Measurements from ENCODE around the gene LIPF. TPM values are rescaled to one million over a fixed set of nuclear protein-coding genes. Genes with fewer than 3 reads are reported as not detected.

LIPF gene
- total and polyA plus RNA-seq, 2 of the 4 experiments (the other 2 are of a cell fraction): not detected

- Histone ChIP-seq H3K27ac (ENCODE audit: insufficient read depth, low read length) (no peak overlapping the region), H4K20me1 (ENCODE audit: insufficient read depth, low read length) (no peaks in the 10 kb centered on the region), H3K9me1 (ENCODE audit: insufficient read depth, low read length) (no peaks in the 10 kb centered on the region), H2BK120ac (ENCODE audit: low read depth, low read length) (peak overlapping the region; percentile 45; the same call in 1 of the 2 replicates), H4K8ac (ENCODE audit: low read depth in 2 of 2, low read length in 2 of 2) (0 out of 4 replicates have a peak overlapping the region, but pooled peaks of 1 of the 2 experiments have one; percentile 12), H3K4me2 (ENCODE audit: low read depth, low read length) (no peak overlapping the region), H3K4me3 (ENCODE audit: insufficient read depth, low read depth, low read length) (no peak overlapping the region), H2BK20ac (ENCODE audit: low read depth, low read length) (peak overlapping the region; percentile 53; the same call in 1 of the 2 replicates), H3K56ac (ENCODE audit: extremely low read depth, insufficient read depth, low read length) (no peak overlapping the region), H3K4ac (ENCODE audit: low read depth, low read length) (peak overlapping the region; percentile 12; the same call in 1 of the 2 replicates), H4K5ac (ENCODE audit: low read depth, low read length) (peak overlapping the region; percentile 16; the same call in 1 of the 2 replicates), H2AFZ (replicated peaks; ENCODE audit: low read length, poor library complexity) (peak overlapping the region; percentile 7), H4K91ac (ENCODE audit: insufficient read depth, low read depth, low read length) (no peak overlapping the region), H2BK15ac (ENCODE audit: low read depth, low read length) (no peak overlapping the region), H3K14ac (replicated peaks; ENCODE audit: low read depth, low read length) (peak overlapping the region; percentile 34), H3K23ac (ENCODE audit: low read depth, low read length) (peak overlapping the region; percentile 9; the same call in 1 of the 2 replicates), H3K9me3 (ENCODE audit: control insufficient read depth, insufficient read depth, low read length) (no peaks in the 10 kb centered on the region), H2AK5ac (ENCODE audit: low read depth, low read length) (0 out of 2 replicates have a peak overlapping the region, but pooled peaks have one; percentile 27), H3K27me3 (ENCODE audit: control insufficient read depth, insufficient read depth, low read length) (no peaks in the 10 kb centered on the region), H3K9ac (ENCODE audit: low read depth, low read length) (no peak overlapping the region), H3K4me1 (ENCODE audit: control insufficient read depth, insufficient read depth, low read length) (peaks cover 5% of the 10 kb centered on the region), H2AK9ac (replicated peaks; ENCODE audit: low read depth, low read length, poor library complexity) (no peak overlapping the region), H3K36me3 (ENCODE audit: control insufficient read depth, insufficient read depth, low read length) (no peaks in the 10 kb centered on the region), H3K79me1 (ENCODE audit: low read depth in 1 of 2, low read length in 2 of 2) (no peaks in the 10 kb centered on the region), H2BK5ac (ENCODE audit: low read depth, low read length, poor library complexity, severe bottlenecking) (no peak overlapping the region), H3K18ac (ENCODE audit: low read depth, low read length) (peak overlapping the region; percentile 79; the same call in 1 of the 2 replicates)
- ChIA-PET CTCF (interaction anchor here (0.6 to 1.4 kb wide), 2 partner anchors 14 to 40 kb away, joined by 3 to 4 read pairs; no protein-coding TSS in a partner anchor), POLR2A (ENCODE audit: unreplicated experiment) (no interaction called here)
- dilution Hi-C loops (cut with HindIII; ENCODE audit: low sequenced_read_pairs, unreplicated experiment) (no loop called here), in situ Hi-C loops (cut with MboI; ENCODE audit: low sequenced_read_pairs) (no loop called here), intact Hi-C loops (cut with micrococcal nuclease) (no loop called here)
- BruUV-seq (replicated peaks): no TSS peak
- no peak for DNase-seq
- ATAC-seq (ENCODE audit: low read depth): peak; percentile 33; the same call in 1 of the 2 replicates
- TF ChIP-seq CHD1 (IDR thresholded peaks at IDR 0.05; ENCODE audit: low read depth, low read length) (no peak), MAFK (IDR thresholded peaks at IDR 0.05; ENCODE audit: low read depth, low read length) (no peak), FOS (IDR thresholded peaks at IDR 0.05; ENCODE audit: low read depth, low read length) (no peak), ELK1 (IDR thresholded peaks at IDR 0.05; ENCODE audit: borderline replicate concordance, low read depth, low read length) (no peak)
Measured at GRCh38 chr10:88661018-88661417, 3.2 kb upstream of the LIPF start.
